AG10803 (cell line): Measurements from ENCODE around the gene CAMTA2.

Source experiments
- DNase-seq: peaks from one replicate; pipeline ENCODE4 v3.0.0; 2010; ENCODE audit warnings: low read depth
- H3K4me3 ChIP-seq: 2 replicates; pipeline ENCODE4 v1.5.1; 2011; ENCODE audit warnings: mild to moderate bottlenecking, low read length, control low read depth
- CTCF ChIP-seq: conservative IDR thresholded peaks from 2 replicates; pipeline ENCODE4 v1.5.1; 2011; ENCODE audit warnings: mild to moderate bottlenecking, low read length, control low read depth, inconsistent platforms

CAMTA2 gene

GRCh38 chr17:4986403-4986802 lies 1.1 kb downstream of the CAMTA2 start:
- peak overlapping the region; percentile 86 for H3K4me3 ChIP-seq
- no peak for TF ChIP-seq CTCF
- DNase-seq, result no peak

- TF ChIP-seq CTCF, result no peak
- H3K4me3 ChIP-seq, result no peak overlapping the region
- no peak for DNase-seq
These were observed 5.2 kb downstream of the CAMTA2 start for GRCh38 chr17:4982305-4982704.

- peak; percentile 74 for TF ChIP-seq CTCF
- no peak overlapping the region for H3K4me3 ChIP-seq
- peak; percentile 46 for DNase-seq
These were observed 6.7 kb downstream of the CAMTA2 start for GRCh38 chr17:4980644-4981216.

GRCh38 chr17:4978726-4979125 lies 8.7 kb downstream of the CAMTA2 start:
- no peak for DNase-seq
- no peak for TF ChIP-seq CTCF
- no peak overlapping the region for H3K4me3 ChIP-seq

- H3K4me3 ChIP-seq, result no peak overlapping the region
- no peak for DNase-seq
- no peak for TF ChIP-seq CTCF
These were observed 13.3 kb downstream of the CAMTA2 start for GRCh38 chr17:4974115-4974670.

- H3K4me3 ChIP-seq, result no peak overlapping the region
- DNase-seq, result no peak
- TF ChIP-seq CTCF, result no peak
These were observed 14.0 kb downstream of the CAMTA2 start for GRCh38 chr17:4973256-4974114.

GRCh38 chr17:4972752-4973151 lies 14.7 kb downstream of the CAMTA2 start:
- no peak for DNase-seq
- TF ChIP-seq CTCF, result no peak

More at GRCh38 chr17:4972752-4973151, 14.7 kb downstream of the CAMTA2 start:
- no peak overlapping the region for H3K4me3 ChIP-seq
